ENCODE measurements around the gene PGRMC1.

The PGRMC1 gene

DNA sequence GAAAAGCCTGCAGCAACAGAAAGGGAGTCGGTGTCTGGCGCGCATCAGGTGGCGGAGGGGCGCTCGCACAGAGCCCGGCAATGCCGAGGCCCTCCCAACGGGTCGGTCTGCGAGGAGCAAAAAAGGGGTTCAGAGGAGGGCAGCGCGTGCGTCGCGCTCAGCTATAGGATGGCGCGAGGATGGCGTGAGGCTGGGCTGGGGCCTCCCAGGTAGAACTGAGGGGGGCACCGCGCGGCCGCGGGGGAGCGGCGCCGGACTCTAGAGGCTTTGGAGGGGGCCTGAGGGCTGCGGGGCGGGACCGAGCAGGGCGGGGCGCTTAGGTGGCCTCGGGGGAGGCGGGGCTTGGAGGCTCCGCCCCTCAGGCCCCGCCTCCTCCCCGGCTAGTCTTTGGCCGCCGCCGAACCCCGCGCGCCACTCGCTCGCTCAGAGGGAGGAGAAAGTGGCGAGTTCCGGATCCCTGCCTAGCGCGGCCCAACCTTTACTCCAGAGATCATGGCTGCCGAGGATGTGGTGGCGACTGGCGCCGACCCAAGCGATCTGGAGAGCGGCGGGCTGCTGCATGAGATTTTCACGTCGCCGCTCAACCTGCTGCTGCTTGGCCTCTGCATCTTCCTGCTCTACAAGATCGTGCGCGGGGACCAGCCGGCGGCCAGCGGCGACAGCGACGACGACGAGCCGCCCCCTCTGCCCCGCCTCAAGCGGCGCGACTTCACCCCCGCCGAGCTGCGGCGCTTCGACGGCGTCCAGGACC lies at the start of gene PGRMC1:
TSS of gene PGRMC1 (plus strand) at position 414 of the 751 bp plus-strand sequence. CDS start at position 493, 79 bp downstream.
- H3K27ac ChIP-seq (ENCODE audit: extremely low read depth, low read depth, low read length) = peak within 1 kb of the TSS; percentile 75
- POLR2A ChIA-PET = interaction anchor here (0.6 to 2.0 kb wide), 2 partner anchors 12 to 232 kb away, joined by 3 to 5 read pairs; partner anchors contain the start of gene SLC25A5
- H3K4me3 ChIP-seq (ENCODE audit: low read depth, low read length) = peak within 1 kb of the TSS; percentile 79
- CTCF ChIA-PET = interaction anchor here (0.6 kb wide), 1 partner anchor 188 kb away, joined by 3 read pairs; no protein-coding TSS in a partner anchor
- H3K36me3 ChIP-seq (ENCODE audit: control insufficient read depth in 2 of 2, insufficient read depth in 1 of 2, low read length in 2 of 2) = peaks cover 0 to 7% of the 10 kb centered on the region in 2 experiments; a peak in 2 of 3 replicates
- H3K9me3 ChIP-seq (ENCODE audit: control insufficient read depth, insufficient read depth, low read depth, low read length) = no peaks in the 10 kb centered on the region
- H3K4me1 ChIP-seq (ENCODE audit: control insufficient read depth, insufficient read depth, low read length) = 0 out of 2 replicates have a peak, but pooled peaks cover 4% of the 10 kb centered on the region
- no peak for TF ChIP-seq ZNF37A (tag by site-specific recombination; IDR thresholded peaks at IDR 0.05)
- TF ChIP-seq, protein P1, sequence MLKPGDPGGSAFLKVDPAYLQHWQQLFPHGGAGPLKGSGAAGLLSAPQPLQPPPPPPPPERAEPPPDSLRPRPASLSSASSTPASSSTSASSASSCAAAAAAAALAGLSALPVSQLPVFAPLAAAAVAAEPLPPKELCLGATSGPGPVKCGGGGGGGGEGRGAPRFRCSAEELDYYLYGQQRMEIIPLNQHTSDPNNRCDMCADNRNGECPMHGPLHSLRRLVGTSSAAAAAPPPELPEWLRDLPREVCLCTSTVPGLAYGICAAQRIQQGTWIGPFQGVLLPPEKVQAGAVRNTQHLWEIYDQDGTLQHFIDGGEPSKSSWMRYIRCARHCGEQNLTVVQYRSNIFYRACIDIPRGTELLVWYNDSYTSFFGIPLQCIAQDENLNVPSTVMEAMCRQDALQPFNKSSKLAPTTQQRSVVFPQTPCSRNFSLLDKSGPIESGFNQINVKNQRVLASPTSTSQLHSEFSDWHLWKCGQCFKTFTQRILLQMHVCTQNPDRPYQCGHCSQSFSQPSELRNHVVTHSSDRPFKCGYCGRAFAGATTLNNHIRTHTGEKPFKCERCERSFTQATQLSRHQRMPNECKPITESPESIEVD (tag by site-specific recombination; IDR thresholded peaks at IDR 0.05) = no peak
- TF ChIP-seq, protein P2, sequence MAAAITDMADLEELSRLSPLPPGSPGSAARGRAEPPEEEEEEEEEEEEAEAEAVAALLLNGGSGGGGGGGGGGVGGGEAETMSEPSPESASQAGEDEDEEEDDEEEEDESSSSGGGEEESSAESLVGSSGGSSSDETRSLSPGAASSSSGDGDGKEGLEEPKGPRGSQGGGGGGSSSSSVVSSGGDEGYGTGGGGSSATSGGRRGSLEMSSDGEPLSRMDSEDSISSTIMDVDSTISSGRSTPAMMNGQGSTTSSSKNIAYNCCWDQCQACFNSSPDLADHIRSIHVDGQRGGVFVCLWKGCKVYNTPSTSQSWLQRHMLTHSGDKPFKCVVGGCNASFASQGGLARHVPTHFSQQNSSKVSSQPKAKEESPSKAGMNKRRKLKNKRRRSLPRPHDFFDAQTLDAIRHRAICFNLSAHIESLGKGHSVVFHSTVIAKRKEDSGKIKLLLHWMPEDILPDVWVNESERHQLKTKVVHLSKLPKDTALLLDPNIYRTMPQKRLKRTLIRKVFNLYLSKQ (tag by site-specific recombination; IDR thresholded peaks at IDR 0.05; ENCODE audit: borderline replicate concordance) = no peak
- TF ChIP-seq, protein P3, sequence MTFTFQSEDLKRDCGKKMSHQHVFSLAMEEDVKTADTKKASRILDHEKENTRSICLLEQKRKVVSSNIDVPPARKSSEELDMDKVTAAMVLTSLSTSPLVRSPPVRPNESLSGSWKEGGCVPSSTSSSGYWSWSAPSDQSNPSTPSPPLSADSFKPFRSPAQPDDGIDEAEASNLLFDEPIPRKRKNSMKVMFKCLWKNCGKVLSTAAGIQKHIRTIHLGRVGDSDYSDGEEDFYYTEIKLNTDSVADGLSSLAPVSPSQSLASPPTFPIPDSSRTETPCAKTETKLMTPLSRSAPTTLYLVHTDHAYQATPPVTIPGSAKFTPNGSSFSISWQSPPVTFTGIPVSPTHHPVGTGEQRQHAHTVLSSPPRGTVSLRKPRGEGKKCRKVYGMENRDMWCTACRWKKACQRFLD (tag by site-specific recombination; IDR thresholded peaks at IDR 0.05) = no peak
- no peak; the same call in 1 of the 2 replicates for TF ChIP-seq KLF10 (tag by site-specific recombination; IDR thresholded peaks at IDR 0.05)
- no peak for TF ChIP-seq ZFP37 (tag by site-specific recombination; IDR thresholded peaks at IDR 0.05)
- TF ChIP-seq KLF1 (tag by site-specific recombination; IDR thresholded peaks at IDR 0.05) = no peak
- peak; percentile 65; the same call in 1 of the 2 replicates for TF ChIP-seq ZBTB8A (tag by site-specific recombination; IDR thresholded peaks at IDR 0.05)
- no peak for TF ChIP-seq ZNF677 (tag by site-specific recombination; IDR thresholded peaks at IDR 0.05)
- TF ChIP-seq RBAK (tag by site-specific recombination; IDR thresholded peaks at IDR 0.05) = no peak
- no peak; the same call in 1 of the 2 replicates for TF ChIP-seq ZEB2 (tag by site-specific recombination; IDR thresholded peaks at IDR 0.05)
- TF ChIP-seq ZNF426 (tag by site-specific recombination; IDR thresholded peaks at IDR 0.05) = no peak
- no peak; the same call in 1 of the 2 replicates for TF ChIP-seq ZNF341 (tag by site-specific recombination; IDR thresholded peaks at IDR 0.05; ENCODE audit: low read depth)
- no peak for TF ChIP-seq ZNF214 (tag by site-specific recombination; IDR thresholded peaks at IDR 0.05; ENCODE audit: borderline replicate concordance)
- TF ChIP-seq ZNF76 (tag by site-specific recombination; IDR thresholded peaks at IDR 0.05; ENCODE audit: borderline replicate concordance, low read depth) = no peak
- 0 out of 2 replicates have a peak, but pooled peaks have one; percentile 64 for TF ChIP-seq ZNF785 (tag by site-specific recombination; IDR thresholded peaks at IDR 0.05)
- no peak for TF ChIP-seq OSR2 (tag by site-specific recombination; IDR thresholded peaks at IDR 0.05)
- TF ChIP-seq ZNF433 (tag by site-specific recombination; IDR thresholded peaks at IDR 0.05; ENCODE audit: low read depth) = no peak
- TF ChIP-seq, protein P4, sequence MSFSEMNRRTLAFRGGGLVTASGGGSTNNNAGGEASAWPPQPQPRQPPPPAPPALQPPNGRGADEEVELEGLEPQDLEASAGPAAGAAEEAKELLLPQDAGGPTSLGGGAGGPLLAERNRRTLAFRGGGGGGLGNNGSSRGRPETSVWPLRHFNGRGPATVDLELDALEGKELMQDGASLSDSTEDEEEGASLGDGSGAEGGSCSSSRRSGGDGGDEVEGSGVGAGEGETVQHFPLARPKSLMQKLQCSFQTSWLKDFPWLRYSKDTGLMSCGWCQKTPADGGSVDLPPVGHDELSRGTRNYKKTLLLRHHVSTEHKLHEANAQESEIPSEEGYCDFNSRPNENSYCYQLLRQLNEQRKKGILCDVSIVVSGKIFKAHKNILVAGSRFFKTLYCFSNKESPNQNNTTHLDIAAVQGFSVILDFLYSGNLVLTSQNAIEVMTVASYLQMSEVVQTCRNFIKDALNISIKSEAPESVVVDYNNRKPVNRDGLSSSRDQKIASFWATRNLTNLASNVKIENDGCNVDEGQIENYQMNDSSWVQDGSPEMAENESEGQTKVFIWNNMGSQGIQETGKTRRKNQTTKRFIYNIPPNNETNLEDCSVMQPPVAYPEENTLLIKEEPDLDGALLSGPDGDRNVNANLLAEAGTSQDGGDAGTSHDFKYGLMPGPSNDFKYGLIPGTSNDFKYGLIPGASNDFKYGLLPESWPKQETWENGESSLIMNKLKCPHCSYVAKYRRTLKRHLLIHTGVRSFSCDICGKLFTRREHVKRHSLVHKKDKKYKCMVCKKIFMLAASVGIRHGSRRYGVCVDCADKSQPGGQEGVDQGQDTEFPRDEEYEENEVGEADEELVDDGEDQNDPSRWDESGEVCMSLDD (tag by site-specific recombination; IDR thresholded peaks at IDR 0.05) = peak; percentile 89
- TF ChIP-seq MEIS1 (CRISPR knock-in tag; IDR thresholded peaks at IDR 0.05; ENCODE audit: borderline replicate concordance) = no peak
- TF ChIP-seq TRIM28 (IDR thresholded peaks at IDR 0.05; ENCODE audit: borderline replicate concordance, low read length) = no peak
- no peak for TF ChIP-seq HOXD13 (CRISPR knock-in tag; IDR thresholded peaks at IDR 0.05; ENCODE audit: borderline replicate concordance)
- 0 out of 2 replicates have a peak, but pooled peaks have one; percentile 23 for TF ChIP-seq ZNF629 (tag by site-specific recombination; IDR thresholded peaks at IDR 0.05)
- TF ChIP-seq KLF9 (tag by site-specific recombination; IDR thresholded peaks at IDR 0.05; ENCODE audit: low read depth) = peak; percentile 32
- no peak for TF ChIP-seq ZNF530 (tag by site-specific recombination; IDR thresholded peaks at IDR 0.05; ENCODE audit: low read depth)
- TF ChIP-seq EGR2 (tag by site-specific recombination; IDR thresholded peaks at IDR 0.05; ENCODE audit: low read depth) = no peak
- TF ChIP-seq, protein P5, sequence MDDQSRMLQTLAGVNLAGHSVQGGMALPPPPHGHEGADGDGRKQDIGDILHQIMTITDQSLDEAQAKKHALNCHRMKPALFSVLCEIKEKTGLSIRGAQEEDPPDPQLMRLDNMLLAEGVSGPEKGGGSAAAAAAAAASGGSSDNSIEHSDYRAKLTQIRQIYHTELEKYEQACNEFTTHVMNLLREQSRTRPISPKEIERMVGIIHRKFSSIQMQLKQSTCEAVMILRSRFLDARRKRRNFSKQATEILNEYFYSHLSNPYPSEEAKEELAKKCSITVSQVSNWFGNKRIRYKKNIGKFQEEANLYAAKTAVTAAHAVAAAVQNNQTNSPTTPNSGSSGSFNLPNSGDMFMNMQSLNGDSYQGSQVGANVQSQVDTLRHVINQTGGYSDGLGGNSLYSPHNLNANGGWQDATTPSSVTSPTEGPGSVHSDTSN (CRISPR knock-in tag; IDR thresholded peaks at IDR 0.05) = 0 out of 2 replicates have a peak, but pooled peaks have one; percentile 44
- 0 out of 2 replicates have a peak, but pooled peaks have one; percentile 25 for TF ChIP-seq ZNF2 (tag by site-specific recombination; IDR thresholded peaks at IDR 0.05)
- no peak for TF ChIP-seq ZNF174 (tag by site-specific recombination; IDR thresholded peaks at IDR 0.05)
- TF ChIP-seq ZNF23 (tag by site-specific recombination; IDR thresholded peaks at IDR 0.05; ENCODE audit: borderline replicate concordance) = no peak
